ENCODE results near the gene BLM. TPM values are rescaled to one million over a fixed set of nuclear protein-coding genes. Genes with fewer than 3 reads are reported as not detected.

BLM gene
- total and polyA plus RNA-seq, 2 of the 8 experiments (the other 6 are each of a cell fraction or from before 2014, with no cell fraction given), result 15.2 to 46.7 TPM

- TF ChIP-seq SUZ12 (IDR thresholded peaks at IDR 0.05; ENCODE audit: low read length), result no peak
- no peak for TF ChIP-seq EGR1 (IDR thresholded peaks at IDR 0.05; ENCODE audit: borderline replicate concordance, low read depth, low read length)
- TF ChIP-seq ATF3 (IDR thresholded peaks at IDR 0.05; ENCODE audit: insufficient read depth, low read depth, low read length), result no peak
- no peak for TF ChIP-seq CREB1 (IDR thresholded peaks at IDR 0.05)
- TF ChIP-seq KDM1A (IDR thresholded peaks at IDR 0.05; ENCODE audit: borderline replicate concordance, low read length), result no peak
Observed at GRCh38 chr15:90679959-90680358, 37.2 kb upstream of the BLM start (continued).

All from H1 (cell line).